Tibial nerve (tissue), 4 donors: ENCODE data around the gene DEFB131A. TPM values are rescaled to one million over a fixed set of nuclear protein-coding genes. Genes with fewer than 3 reads are reported as not detected.
"Not testable (repeated sequence)": the region's sequence is repeated elsewhere in the genome, so short reads cannot be mapped to it uniquely, and the experiment has no call there.

Source experiments
- DNase-seq, 2 donors: peaks; one replicate each; pipeline ENCODE4 v3.0.0-alpha.2; 2019; ENCODE audit warnings: low spot score in 2 of 2
- H3K27ac ChIP-seq, 4 donors: fragments of 200-600 bp; sonication (generic) in 3 of 4; one replicate each; pipeline ENCODE4 v1.5.1; 2017 to 2019; ENCODE audit warnings: mild to moderate bottlenecking in 1 of 4
- H3K27me3 ChIP-seq, 2 donors: fragments of 200-600 bp; sonication (generic) in 1 of 2; one replicate each; pipeline versions ENCODE4 v1.5.1 to v1.6.0; 2017 to 2019
- H3K36me3 ChIP-seq, 3 donors: fragments of 200-600 bp; sonication (generic); one replicate each; pipeline ENCODE4 v1.5.1; 2018 to 2019
- H3K4me1 ChIP-seq, 4 donors: fragments of 200-600 bp; sonication (generic) in 3 of 4; one replicate each; pipeline ENCODE4 v1.5.1; 2017 to 2019
- H3K4me3 ChIP-seq, 4 donors: fragments of 200-600 bp; sonication (generic) in 3 of 4; one replicate each; pipeline ENCODE4 v1.5.1; 2017 to 2019; ENCODE audit warnings: mild to moderate bottlenecking in 1 of 4, moderate library complexity in 1 of 4
- H3K9me3 ChIP-seq, 4 donors: fragments of 200-600 bp; sonication (generic) in 3 of 4; one replicate each; pipeline ENCODE4 v1.5.1; 2017 to 2019
- CTCF ChIP-seq, 5 experiments: fragments of 200-600 bp in 3 of 5; fragments of 450-650 bp in 2 of 5; sonication (generic) in 3 of 5; IDR thresholded peaks; one replicate each; pipeline ENCODE4 v1.5.1; 2016 to 2019; ENCODE audit warnings: antibody characterized with exemption in 5 of 5, mild to moderate bottlenecking in 3 of 5, moderate library complexity in 2 of 5
- EP300 ChIP-seq, 2 donors: sonication (generic); formaldehyde crosslinking; IDR thresholded peaks; one replicate each; pipeline ENCODE4 v1.6.1; 2017; ENCODE audit warnings: antibody characterized with exemption in 2 of 2, mild to moderate bottlenecking in 1 of 2
- POLR2A ChIP-seq, 2 donors: fragments of 450-650 bp; IDR thresholded peaks; one replicate each; pipeline ENCODE4 v1.6.1; 2017; ENCODE audit warnings: antibody characterized with exemption in 2 of 2, mild to moderate bottlenecking in 2 of 2, moderate library complexity in 2 of 2
- WGBS, 2 donors: methylation state at CpG; one replicate each; pipeline ENCODE4 v1.1.5; 2018; 5-methylcytosine and 5-hydroxymethylcytosine counted together
- total RNA-seq, 4 donors: library from RNA; depleted of rRNA; stranded (reverse); fragments of >200 nt; gene quantifications; one replicate each; pipeline ENCODE4 v1.1.0, GENCODE V29; 2016

The DEFB131A gene
- not detected for total RNA-seq

GRCh38 chr4:9444114-9444513 lies at the start of gene DEFB131A:
TSS of gene DEFB131A (plus strand) at chr4:9444414. CDS start at chr4:9444534, 120 bp downstream.
- not testable (repeated sequence) for H3K27me3 ChIP-seq, DNase-seq, H3K27ac ChIP-seq, H3K9me3 ChIP-seq, H3K36me3 ChIP-seq, H3K4me3 ChIP-seq, H3K4me1 ChIP-seq
- WGBS, 2 donors: 64 to 66% methylated on average over 3 of the region's 3 CpGs

- H3K36me3 ChIP-seq, H3K27me3 ChIP-seq, DNase-seq: not testable (repeated sequence)
Observed at GRCh38 chr4:9405774-9406173, 38.4 kb upstream of the DEFB131A start.

GRCh38 chr4:9406491-9406890 lies 37.7 kb upstream of the DEFB131A start:
- not testable (repeated sequence) for DNase-seq, H3K9me3 ChIP-seq, H3K4me3 ChIP-seq, H3K27ac ChIP-seq, H3K36me3 ChIP-seq, H3K4me1 ChIP-seq, H3K27me3 ChIP-seq
- WGBS, 2 donors: 76 to 78% methylated on average over 3 of the region's 3 CpGs

More at GRCh38 chr4:9405774-9406173, 38.4 kb upstream of the DEFB131A start:
- 49 to 54% methylated on average over 2 of the region's 2 CpGs for WGBS, 2 donors
- H3K4me3 ChIP-seq, H3K4me1 ChIP-seq, H3K9me3 ChIP-seq, H3K27ac ChIP-seq: not testable (repeated sequence)

GRCh38 chr4:9409793-9410192 lies 34.4 kb upstream of the DEFB131A start:
- DNase-seq: no peak
- Histone ChIP-seq H3K27ac (no peak overlapping the region), H3K36me3 (no peaks in the 10 kb centered on the region), H3K27me3 (no peaks in the 10 kb centered on the region), H3K4me1 (no peaks in the 10 kb centered on the region), H3K4me3 (no peak overlapping the region), H3K9me3 (peaks cover 0 to 12% (median 0%) of the 10 kb centered on the region in 4 donors)
- WGBS, 2 donors: 91 to 94% methylated on average over 8 to 13 of the region's 13 CpGs
- TF ChIP-seq EP300 (IDR thresholded peaks at IDR 0.05) (no peak), POLR2A (IDR thresholded peaks at IDR 0.05) (no peak), CTCF (IDR thresholded peaks at IDR 0.05) (no peak)

GRCh38 chr4:9421884-9422455 lies 22.2 kb upstream of the DEFB131A start:
- not testable (repeated sequence) for H3K4me3 ChIP-seq, H3K36me3 ChIP-seq, DNase-seq, H3K4me1 ChIP-seq, H3K27ac ChIP-seq, H3K27me3 ChIP-seq, H3K9me3 ChIP-seq
- 72 to 74% methylated on average over 6 of the region's 6 CpGs for WGBS, 2 donors

GRCh38 chr4:9425916-9426315 lies 18.3 kb upstream of the DEFB131A start:
- H3K4me3 ChIP-seq, H3K4me1 ChIP-seq, H3K27ac ChIP-seq, H3K27me3 ChIP-seq, DNase-seq, H3K36me3 ChIP-seq, H3K9me3 ChIP-seq: not testable (repeated sequence)
- WGBS, 2 donors: 45 to 49% methylated on average over 1 of the region's 1 CpG

- 44 to 78% methylated on average over 1 of the region's 1 CpG for WGBS, 2 donors
- H3K36me3 ChIP-seq, H3K27me3 ChIP-seq, H3K4me3 ChIP-seq, DNase-seq, H3K9me3 ChIP-seq, H3K27ac ChIP-seq, H3K4me1 ChIP-seq: not testable (repeated sequence)
Observed at GRCh38 chr4:9430061-9430460, 14.2 kb upstream of the DEFB131A start.

GRCh38 chr4:9433320-9433719 lies 10.9 kb upstream of the DEFB131A start:
- not testable (repeated sequence) for H3K9me3 ChIP-seq, H3K4me1 ChIP-seq, H3K36me3 ChIP-seq, H3K27me3 ChIP-seq, H3K4me3 ChIP-seq, H3K27ac ChIP-seq, DNase-seq
- 44 to 79% methylated on average over 1 of the region's 1 CpG for WGBS, 2 donors

GRCh38 chr4:9436728-9437127 lies 7.5 kb upstream of the DEFB131A start:
- not testable (repeated sequence) for H3K27me3 ChIP-seq, DNase-seq, H3K36me3 ChIP-seq, H3K4me3 ChIP-seq, H3K9me3 ChIP-seq, H3K4me1 ChIP-seq, H3K27ac ChIP-seq

GRCh38 chr4:9442355-9442754 lies 1.9 kb upstream of the DEFB131A start:
- not testable (repeated sequence) for DNase-seq, H3K4me1 ChIP-seq, H3K9me3 ChIP-seq, H3K27ac ChIP-seq, H3K27me3 ChIP-seq, H3K36me3 ChIP-seq, H3K4me3 ChIP-seq
- WGBS, 2 donors: 68 to 81% methylated on average over 4 of the region's 4 CpGs

- not testable (repeated sequence) for DNase-seq, H3K27me3 ChIP-seq, H3K4me1 ChIP-seq, H3K27ac ChIP-seq, H3K4me3 ChIP-seq, H3K9me3 ChIP-seq, H3K36me3 ChIP-seq
- WGBS, 2 donors: 77 to 81% methylated on average over 6 of the region's 6 CpGs
Observed at GRCh38 chr4:9444681-9445080, 467 bp downstream of the DEFB131A start.

- H3K36me3 ChIP-seq, H3K27ac ChIP-seq, DNase-seq, H3K4me3 ChIP-seq, H3K9me3 ChIP-seq, H3K4me1 ChIP-seq, H3K27me3 ChIP-seq: not testable (repeated sequence)
- WGBS, 2 donors: 63 to 65% methylated on average over 10 of the region's 10 CpGs
Observed at GRCh38 chr4:9452251-9452650, 8.0 kb downstream of the DEFB131A start.

GRCh38 chr4:9454284-9454683 lies 10.1 kb downstream of the DEFB131A start:
- not testable (repeated sequence) for H3K36me3 ChIP-seq, DNase-seq, H3K27ac ChIP-seq, H3K4me1 ChIP-seq, H3K4me3 ChIP-seq, H3K27me3 ChIP-seq, H3K9me3 ChIP-seq
- 65 to 82% methylated on average over 6 of the region's 6 CpGs for WGBS, 2 donors
